SK-N-SH (cell line): Measurements from ENCODE around the gene GPR146.

Experiments
- EP300 ChIP-seq, 2 experiments: IDR thresholded peaks; 2 replicates each; pipeline versions ENCODE4 v1.4.0 to v1.6.1; 2012; ENCODE audit warnings: borderline replicate concordance in 1 of 2, low read depth in 1 of 2, low read length in 1 of 2
- MEF2A ChIP-seq: IDR thresholded peaks from 2 replicates; pipeline ENCODE4 v1.4.0; 2012; ENCODE audit warnings: low read depth, borderline replicate concordance
- TF ChIP-seq, protein P1 (sequence below): fragments of 200-600 bp; sonication (generic); IDR thresholded peaks from 2 replicates; pipeline ENCODE4 v1.6.1; 2017; ENCODE audit warnings: antibody characterized with exemption, mild to moderate bottlenecking, moderate library complexity

DNA sequence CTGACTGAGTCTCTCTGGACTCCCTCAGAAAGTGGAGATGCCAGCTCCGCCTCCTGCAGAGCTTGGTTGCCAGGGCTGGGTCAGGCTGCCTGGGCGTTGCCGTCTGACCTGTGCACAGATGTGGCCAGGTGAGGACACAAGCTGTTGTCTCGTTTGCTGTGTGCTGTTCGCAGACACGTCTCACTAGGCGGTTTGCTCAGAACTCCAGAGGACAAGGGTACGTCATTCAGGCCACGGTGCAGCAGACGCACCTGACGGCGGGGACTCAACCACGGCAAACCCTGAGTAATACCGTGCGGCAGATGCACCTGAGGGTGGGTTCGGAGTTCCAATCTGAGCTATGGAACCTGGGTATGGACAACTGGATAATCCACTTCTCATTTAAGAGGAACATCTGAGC is 55.3 kb downstream of the GPR146 start:
- TF ChIP-seq EP300 (IDR thresholded peaks at IDR 0.05; ENCODE audit: borderline replicate concordance in 1 of 2, low read depth in 1 of 2, low read length in 1 of 2) = no peak
- no peak for TF ChIP-seq MEF2A
- TF ChIP-seq, protein P1, sequence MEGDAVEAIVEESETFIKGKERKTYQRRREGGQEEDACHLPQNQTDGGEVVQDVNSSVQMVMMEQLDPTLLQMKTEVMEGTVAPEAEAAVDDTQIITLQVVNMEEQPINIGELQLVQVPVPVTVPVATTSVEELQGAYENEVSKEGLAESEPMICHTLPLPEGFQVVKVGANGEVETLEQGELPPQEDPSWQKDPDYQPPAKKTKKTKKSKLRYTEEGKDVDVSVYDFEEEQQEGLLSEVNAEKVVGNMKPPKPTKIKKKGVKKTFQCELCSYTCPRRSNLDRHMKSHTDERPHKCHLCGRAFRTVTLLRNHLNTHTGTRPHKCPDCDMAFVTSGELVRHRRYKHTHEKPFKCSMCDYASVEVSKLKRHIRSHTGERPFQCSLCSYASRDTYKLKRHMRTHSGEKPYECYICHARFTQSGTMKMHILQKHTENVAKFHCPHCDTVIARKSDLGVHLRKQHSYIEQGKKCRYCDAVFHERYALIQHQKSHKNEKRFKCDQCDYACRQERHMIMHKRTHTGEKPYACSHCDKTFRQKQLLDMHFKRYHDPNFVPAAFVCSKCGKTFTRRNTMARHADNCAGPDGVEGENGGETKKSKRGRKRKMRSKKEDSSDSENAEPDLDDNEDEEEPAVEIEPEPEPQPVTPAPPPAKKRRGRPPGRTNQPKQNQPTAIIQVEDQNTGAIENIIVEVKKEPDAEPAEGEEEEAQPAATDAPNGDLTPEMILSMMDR = no peak
